ENCODE results near the gene SCN5A. TPM values are rescaled to one million over a fixed set of nuclear protein-coding genes. Genes with fewer than 3 reads are reported as not detected.

Gene SCN5A
- polyA plus RNA-seq, 1 donor (not counting 4 experiments of a cell fraction or from before 2014, with no cell fraction given): 0.26 TPM

DNA sequence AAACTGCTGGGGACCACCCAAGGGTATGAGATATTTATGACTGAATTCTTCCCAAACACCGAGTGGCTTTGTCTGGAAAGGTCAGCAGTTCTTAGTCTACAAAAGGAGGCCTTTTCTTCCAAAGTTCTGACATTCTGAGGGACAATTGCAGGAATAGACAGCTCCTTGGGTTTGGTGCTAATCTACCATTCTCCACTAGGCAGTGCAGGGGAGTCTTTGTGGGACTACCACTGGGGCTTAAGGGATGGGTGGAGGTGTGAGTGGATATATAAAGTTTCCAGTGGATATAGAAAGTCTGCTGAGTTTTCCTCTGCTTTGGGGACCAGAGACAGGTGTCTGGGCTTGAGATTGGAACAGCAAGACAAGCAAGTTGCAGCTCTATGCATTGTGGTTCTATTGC is 90.6 kb downstream of the SCN5A start:
- FAIRE-seq: no peak
- no peaks in the 10 kb centered on the region for H3K36me3 ChIP-seq (ENCODE audit: control insufficient read depth in 2 of 2, extremely low read depth in 1 of 2, insufficient read depth in 2 of 2, low read length in 2 of 2)
- no peak overlapping the region for H3K4me2 ChIP-seq (ENCODE audit: control insufficient read depth, extremely low read depth, insufficient read depth, low read depth, low read length)
- H4K20me1 ChIP-seq (ENCODE audit: control insufficient read depth, extremely low read depth, insufficient read depth, low read length): no peaks in the 10 kb centered on the region
- no peaks in the 10 kb centered on the region for H3K79me2 ChIP-seq (ENCODE audit: control insufficient read depth, insufficient read depth, low read length)
- H3K9me1 ChIP-seq (ENCODE audit: control insufficient read depth, extremely low read depth, insufficient read depth, low read length): no peaks in the 10 kb centered on the region
- DNase-seq (ENCODE audit: low read depth, low spot score): no peak
- dilution Hi-C loops (cut with MboI; ENCODE audit: extremely low pct_ligation_motif_present, low sequenced_read_pairs): no loop called here
- H3K27me3 ChIP-seq (ENCODE audit: control insufficient read depth, extremely low read depth, insufficient read depth, low read length): no peaks in the 10 kb centered on the region
- no peak overlapping the region for H3K4me3 ChIP-seq (ENCODE audit: control insufficient read depth in 2 of 3, extremely low read depth in 1 of 3, insufficient read depth in 2 of 3, low read depth in 1 of 3, low read length in 3 of 3)
- H2AFZ ChIP-seq (ENCODE audit: control insufficient read depth, low read length): no peak overlapping the region
- H3K9me3 ChIP-seq (ENCODE audit: control insufficient read depth, low read depth, low read length): no peaks in the 10 kb centered on the region
- no peak overlapping the region for H3K27ac ChIP-seq (ENCODE audit: control insufficient read depth, insufficient read depth, low read length)
- H3K9ac ChIP-seq (ENCODE audit: control insufficient read depth, extremely low read depth, insufficient read depth, low read length): no peak overlapping the region
- H3K4me1 ChIP-seq (ENCODE audit: control insufficient read depth, extremely low read depth, insufficient read depth, low read length): no peaks in the 10 kb centered on the region
- TF ChIP-seq EZH2 (IDR thresholded peaks at IDR 0.05; ENCODE audit: low read length): no peak
- TF ChIP-seq, protein P1, sequence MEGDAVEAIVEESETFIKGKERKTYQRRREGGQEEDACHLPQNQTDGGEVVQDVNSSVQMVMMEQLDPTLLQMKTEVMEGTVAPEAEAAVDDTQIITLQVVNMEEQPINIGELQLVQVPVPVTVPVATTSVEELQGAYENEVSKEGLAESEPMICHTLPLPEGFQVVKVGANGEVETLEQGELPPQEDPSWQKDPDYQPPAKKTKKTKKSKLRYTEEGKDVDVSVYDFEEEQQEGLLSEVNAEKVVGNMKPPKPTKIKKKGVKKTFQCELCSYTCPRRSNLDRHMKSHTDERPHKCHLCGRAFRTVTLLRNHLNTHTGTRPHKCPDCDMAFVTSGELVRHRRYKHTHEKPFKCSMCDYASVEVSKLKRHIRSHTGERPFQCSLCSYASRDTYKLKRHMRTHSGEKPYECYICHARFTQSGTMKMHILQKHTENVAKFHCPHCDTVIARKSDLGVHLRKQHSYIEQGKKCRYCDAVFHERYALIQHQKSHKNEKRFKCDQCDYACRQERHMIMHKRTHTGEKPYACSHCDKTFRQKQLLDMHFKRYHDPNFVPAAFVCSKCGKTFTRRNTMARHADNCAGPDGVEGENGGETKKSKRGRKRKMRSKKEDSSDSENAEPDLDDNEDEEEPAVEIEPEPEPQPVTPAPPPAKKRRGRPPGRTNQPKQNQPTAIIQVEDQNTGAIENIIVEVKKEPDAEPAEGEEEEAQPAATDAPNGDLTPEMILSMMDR (optimal IDR thresholded peaks at IDR 0.05 in 1 of 3, IDR thresholded peaks at IDR 0.05 in 1 of 3, conservative IDR thresholded peaks at IDR 0.05 in 1 of 3; ENCODE audit: extremely low read depth in 1 of 3, insufficient read depth in 2 of 3, low read length in 3 of 3): no peak

DNA sequence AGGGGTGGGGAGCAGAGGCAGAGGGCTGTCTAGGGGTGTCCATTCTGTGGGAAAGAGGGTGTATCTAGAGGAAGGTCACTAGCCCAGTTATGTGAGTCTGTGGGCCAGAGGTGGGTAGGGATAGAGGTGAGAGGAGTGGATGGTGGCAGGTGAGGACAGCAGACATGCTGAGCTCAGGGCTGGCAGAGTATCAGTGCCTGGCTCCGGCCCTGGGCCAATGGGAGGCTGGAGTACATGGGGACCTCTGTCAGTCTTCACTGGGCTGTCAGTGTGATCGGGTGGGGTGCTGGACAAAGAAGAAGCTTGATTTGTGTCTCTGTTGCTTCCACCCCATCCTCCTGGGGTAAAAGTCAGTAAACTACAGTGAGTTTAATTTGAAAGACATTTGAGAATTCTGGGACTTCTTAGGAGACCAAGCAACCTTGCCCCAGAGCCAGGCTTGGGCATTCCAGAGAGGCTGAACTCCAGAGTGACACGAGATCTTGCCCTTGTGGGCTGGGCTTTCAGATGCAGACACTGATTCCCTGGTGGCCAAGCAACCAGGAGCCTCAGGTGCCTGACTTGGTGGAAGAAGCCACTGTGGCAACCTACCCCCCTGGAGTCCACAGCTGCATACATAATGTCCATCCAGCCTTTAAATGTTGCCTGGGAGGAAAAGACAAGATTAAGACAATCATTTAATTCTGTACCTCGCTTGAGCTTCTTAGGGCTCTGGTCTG is 92.7 kb downstream of the SCN5A start:
- Histone ChIP-seq H3K79me2 (ENCODE audit: control insufficient read depth, insufficient read depth, low read length) (no peaks in the 10 kb centered on the region), H3K9me3 (ENCODE audit: control insufficient read depth, low read depth, low read length) (no peaks in the 10 kb centered on the region), H3K4me1 (ENCODE audit: control insufficient read depth, extremely low read depth, insufficient read depth, low read length) (no peaks in the 10 kb centered on the region), H3K9me1 (ENCODE audit: control insufficient read depth, extremely low read depth, insufficient read depth, low read length) (no peaks in the 10 kb centered on the region), H3K27ac (ENCODE audit: control insufficient read depth, insufficient read depth, low read length) (no peak overlapping the region), H3K4me2 (ENCODE audit: control insufficient read depth, extremely low read depth, insufficient read depth, low read depth, low read length) (no peak overlapping the region), H3K27me3 (ENCODE audit: control insufficient read depth, extremely low read depth, insufficient read depth, low read length) (no peaks in the 10 kb centered on the region), H3K36me3 (ENCODE audit: control insufficient read depth in 2 of 2, extremely low read depth in 1 of 2, insufficient read depth in 2 of 2, low read length in 2 of 2) (no peaks in the 10 kb centered on the region), H3K9ac (ENCODE audit: control insufficient read depth, extremely low read depth, insufficient read depth, low read length) (no peak overlapping the region), H2AFZ (ENCODE audit: control insufficient read depth, low read length) (no peak overlapping the region), H3K4me3 (ENCODE audit: control insufficient read depth in 2 of 3, extremely low read depth in 1 of 3, insufficient read depth in 2 of 3, low read depth in 1 of 3, low read length in 3 of 3) (no peak overlapping the region), H4K20me1 (ENCODE audit: control insufficient read depth, extremely low read depth, insufficient read depth, low read length) (no peaks in the 10 kb centered on the region)
- no peak for FAIRE-seq
- dilution Hi-C loops (cut with MboI; ENCODE audit: extremely low pct_ligation_motif_present, low sequenced_read_pairs): no loop called here
- TF ChIP-seq, protein P1 (optimal IDR thresholded peaks at IDR 0.05 in 1 of 3, IDR thresholded peaks at IDR 0.05 in 1 of 3, conservative IDR thresholded peaks at IDR 0.05 in 1 of 3; ENCODE audit: extremely low read depth in 1 of 3, insufficient read depth in 2 of 3, low read length in 3 of 3): no peak
- no peak for TF ChIP-seq EZH2 (IDR thresholded peaks at IDR 0.05; ENCODE audit: low read length)
- no peak for DNase-seq (ENCODE audit: low read depth, low spot score)
